ENCODE measurements around the gene NFATC1.

Gene NFATC1

DNA sequence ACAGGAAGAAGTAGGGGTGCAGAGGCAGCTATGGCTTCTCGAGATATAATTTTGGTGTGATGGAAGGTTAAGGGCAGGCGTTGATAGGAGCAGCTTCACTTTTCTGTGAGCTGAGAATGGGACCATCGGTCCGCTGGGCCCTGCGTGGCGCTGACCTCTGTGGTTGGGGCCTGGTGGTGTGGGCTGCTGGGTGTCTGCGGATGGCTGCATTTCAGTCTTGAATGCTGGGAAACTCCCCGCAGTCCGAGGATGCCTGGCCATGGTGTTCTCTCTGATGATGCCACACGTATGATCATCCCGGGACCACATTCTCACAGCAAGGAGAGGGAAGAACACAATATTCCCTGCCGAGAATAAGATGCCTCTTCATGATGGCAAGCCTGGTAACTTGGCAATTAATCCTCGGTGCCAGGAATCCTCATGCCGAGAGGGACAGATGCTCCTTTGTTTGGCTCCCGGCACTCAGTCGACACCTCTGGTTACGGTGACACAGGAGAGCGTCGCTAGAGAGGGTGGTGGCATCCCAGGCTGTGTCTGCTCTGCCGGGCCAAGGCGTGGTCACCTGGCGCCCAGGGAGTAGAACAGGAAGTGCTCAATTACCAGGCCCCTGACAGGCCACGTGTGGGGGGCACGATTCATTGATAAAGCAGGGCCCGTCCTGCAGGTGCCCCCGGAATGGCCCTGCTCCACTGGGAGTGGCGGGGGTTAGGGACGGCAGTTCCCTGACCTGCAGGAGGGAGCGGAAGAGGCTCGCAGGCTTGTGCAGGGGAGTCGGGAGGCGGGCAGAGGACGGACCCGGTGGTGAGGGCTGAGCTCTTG is 164.5 kb downstream of the NFATC1 start:
- no peak for DNase-seq
- in situ Hi-C loops (cut with HindIII; ENCODE audit: low pct_ligation_motif_present, low pct_unique_long_range_greater_than_20kb, low sequenced_read_pairs) = no loop called here

DNA sequence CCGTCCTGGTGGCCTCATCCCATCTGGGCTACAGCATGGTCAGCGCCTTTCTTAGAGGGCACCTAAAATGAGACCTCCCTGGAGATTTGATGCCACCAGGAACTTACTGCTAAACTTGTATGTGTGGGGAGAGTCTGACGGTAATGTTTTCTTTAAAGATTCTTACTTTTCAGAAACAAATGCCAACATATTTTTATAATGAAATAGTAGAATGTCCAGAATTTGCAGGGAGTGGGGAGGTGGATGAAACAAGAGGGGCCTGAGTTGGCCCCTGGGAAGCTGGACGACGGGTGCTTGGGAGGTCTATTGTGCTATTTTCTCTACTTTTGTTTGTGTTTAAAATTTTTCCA is 165.1 kb downstream of the NFATC1 start:
- DNase-seq = no peak
- in situ Hi-C loops (cut with HindIII; ENCODE audit: low pct_ligation_motif_present, low pct_unique_long_range_greater_than_20kb, low sequenced_read_pairs) = no loop called here

DNA sequence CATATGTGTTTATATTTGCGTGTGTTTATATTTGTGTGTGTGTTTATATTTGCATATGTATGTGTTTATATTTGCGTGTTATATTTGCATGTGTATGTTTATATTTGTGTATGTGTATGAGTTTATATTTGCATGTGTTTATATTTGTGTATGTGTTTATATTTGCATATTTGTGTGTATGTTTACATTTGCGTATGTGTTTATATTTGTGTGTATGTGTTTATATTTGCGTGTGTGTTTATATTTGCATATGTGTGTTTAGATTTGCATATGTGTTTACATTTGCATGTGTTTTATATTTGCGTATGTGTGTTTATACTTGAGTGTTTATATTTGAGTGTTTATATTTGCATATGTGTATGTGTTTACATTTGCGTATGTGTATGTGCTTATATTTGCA is 168.2 kb downstream of the NFATC1 start:
- DNase-seq = no peak
- in situ Hi-C loops (cut with HindIII; ENCODE audit: low pct_ligation_motif_present, low pct_unique_long_range_greater_than_20kb, low sequenced_read_pairs) = no loop called here

DNA sequence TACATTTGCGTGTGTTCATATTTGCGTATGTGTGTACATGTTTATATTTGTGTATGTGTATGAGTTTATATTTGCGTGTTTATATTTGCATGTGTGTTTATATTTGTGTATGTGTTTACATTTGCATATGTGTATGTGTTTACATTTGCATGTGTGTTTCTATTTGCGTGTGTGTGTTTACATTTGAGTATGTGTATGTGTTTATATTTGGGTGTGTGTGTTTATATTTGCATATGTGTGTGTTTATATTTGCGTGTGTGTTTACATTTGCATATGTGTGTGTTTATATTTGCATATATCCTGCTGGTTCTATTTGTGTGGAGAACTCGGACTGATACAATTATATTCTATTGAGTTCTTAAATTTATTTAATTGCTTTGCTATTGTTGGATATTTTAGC is 168.7 kb downstream of the NFATC1 start:
- in situ Hi-C loops (cut with HindIII; ENCODE audit: low pct_ligation_motif_present, low pct_unique_long_range_greater_than_20kb, low sequenced_read_pairs) = no loop called here
- no peak for DNase-seq

DNA sequence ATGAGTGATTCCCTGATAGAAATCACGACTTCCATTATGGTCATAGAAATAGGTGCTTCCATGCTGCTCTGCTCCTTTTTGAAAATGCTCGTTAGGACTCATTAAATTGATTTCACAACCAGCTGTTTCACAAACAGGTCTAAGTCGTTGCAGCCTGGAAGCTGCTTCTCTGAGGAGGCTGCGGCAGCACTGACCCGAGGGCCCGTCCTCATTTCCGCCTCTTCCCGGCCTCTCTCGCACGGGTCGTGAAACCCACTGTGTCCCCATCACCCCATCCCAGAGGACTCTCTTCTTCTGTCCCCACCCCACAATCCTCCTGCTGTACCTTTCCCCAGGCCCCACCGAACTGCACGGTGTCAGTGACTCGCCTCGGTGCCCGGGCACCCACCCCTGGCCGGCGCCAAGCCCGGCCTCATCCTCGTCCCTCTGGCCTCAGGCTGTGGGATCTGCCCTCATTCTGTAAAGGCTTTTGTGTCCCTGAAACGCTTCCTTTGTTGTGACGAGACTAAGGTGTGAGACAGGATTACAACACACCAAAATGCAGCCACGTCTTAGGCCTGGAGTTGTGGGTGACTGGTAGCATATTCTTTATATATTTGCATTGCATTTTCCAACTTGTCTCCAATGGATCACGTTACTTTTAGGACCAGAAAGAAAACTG is 171.2 kb downstream of the NFATC1 start:
- in situ Hi-C loops (cut with HindIII; ENCODE audit: low pct_ligation_motif_present, low pct_unique_long_range_greater_than_20kb, low sequenced_read_pairs) = no loop called here
- no peak for DNase-seq

DNA sequence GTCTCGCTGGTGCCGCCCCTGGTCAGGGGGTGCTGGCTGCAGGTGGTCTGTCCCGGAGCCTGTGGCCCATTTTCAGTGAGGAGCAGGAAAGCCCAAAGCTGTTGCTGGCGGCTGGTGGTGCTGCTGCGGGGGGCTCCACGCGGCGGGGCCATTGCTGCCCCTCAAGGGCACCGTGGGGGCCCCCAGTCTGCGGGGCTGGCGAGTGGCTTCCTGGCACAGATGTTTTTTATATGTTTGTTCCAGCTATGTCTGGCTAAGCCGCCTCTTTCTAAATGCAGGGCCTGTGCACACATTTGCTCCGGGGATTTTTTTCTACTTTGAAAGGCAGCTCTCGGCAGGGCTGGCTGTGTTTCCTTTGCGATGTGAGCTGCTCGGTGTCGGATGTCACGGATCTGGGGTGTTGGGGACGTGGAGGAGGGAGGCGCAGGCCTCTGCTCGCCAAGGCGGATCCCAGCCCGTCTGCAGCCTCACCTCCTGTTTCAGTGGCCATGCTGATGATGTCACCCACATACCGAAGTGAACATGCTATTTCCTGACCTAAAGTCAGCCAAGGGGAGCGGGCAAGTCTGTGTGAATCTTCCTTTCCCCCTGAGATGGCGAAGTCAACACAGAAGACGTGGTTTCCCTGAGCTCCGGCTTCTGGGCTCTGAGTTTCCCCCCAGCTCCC is 171.9 kb downstream of the NFATC1 start:
- DNase-seq = no peak
- in situ Hi-C loops (cut with HindIII; ENCODE audit: low pct_ligation_motif_present, low pct_unique_long_range_greater_than_20kb, low sequenced_read_pairs) = no loop called here

DNA sequence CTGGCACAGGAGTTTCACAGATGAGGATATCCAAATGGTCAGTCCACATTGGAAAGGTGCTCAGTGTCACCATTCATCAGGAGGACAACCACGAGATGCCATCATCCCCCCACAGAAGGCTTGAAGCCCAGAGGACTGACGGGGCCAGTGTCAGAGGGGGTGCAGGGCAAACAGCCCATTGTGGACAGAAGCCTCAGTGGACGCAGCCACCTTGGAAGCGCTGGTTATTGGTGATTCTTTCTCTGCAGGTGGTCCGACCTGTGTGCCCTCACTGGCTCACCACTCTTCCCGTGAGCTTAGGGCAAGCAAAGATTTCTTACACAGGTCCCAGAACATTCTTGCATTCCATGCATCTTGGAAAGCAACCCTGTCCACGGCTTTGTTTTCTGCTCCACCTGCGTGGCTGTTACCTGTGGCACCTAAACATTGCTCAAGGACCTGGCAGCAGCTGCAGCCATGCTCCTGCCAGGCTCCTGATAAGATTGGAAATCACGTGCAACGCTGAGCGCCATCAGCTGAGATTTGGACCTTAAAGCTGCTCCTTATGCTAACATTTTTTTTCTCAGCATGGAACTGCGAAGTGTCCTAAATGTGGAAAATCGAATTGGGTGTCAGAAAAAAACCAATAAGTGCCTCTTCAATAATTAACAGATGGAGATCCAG is 172.9 kb downstream of the NFATC1 start:
- DNase-seq = no peak
- in situ Hi-C loops (cut with HindIII; ENCODE audit: low pct_ligation_motif_present, low pct_unique_long_range_greater_than_20kb, low sequenced_read_pairs) = no loop called here

DNA sequence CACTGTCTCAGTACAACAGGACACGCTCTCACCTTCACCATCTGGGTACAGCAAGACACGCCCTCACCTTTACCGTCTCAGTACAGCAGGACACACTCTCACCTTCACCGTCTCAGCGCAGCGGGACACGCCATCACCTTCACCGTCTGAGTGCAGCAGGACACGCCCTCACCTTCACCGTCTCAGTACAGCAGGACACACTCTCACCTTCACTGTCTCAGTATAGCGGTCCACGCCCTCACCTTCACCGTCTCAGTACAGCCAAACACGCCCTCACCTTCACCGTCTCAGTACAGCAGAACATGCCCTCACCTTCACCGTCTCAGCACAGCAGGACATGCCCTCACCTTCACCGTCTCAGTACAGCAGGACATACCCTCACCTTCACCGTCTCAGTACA is 174.0 kb downstream of the NFATC1 start:
- in situ Hi-C loops (cut with HindIII; ENCODE audit: low pct_ligation_motif_present, low pct_unique_long_range_greater_than_20kb, low sequenced_read_pairs) = no loop called here
- no peak for DNase-seq

DNA sequence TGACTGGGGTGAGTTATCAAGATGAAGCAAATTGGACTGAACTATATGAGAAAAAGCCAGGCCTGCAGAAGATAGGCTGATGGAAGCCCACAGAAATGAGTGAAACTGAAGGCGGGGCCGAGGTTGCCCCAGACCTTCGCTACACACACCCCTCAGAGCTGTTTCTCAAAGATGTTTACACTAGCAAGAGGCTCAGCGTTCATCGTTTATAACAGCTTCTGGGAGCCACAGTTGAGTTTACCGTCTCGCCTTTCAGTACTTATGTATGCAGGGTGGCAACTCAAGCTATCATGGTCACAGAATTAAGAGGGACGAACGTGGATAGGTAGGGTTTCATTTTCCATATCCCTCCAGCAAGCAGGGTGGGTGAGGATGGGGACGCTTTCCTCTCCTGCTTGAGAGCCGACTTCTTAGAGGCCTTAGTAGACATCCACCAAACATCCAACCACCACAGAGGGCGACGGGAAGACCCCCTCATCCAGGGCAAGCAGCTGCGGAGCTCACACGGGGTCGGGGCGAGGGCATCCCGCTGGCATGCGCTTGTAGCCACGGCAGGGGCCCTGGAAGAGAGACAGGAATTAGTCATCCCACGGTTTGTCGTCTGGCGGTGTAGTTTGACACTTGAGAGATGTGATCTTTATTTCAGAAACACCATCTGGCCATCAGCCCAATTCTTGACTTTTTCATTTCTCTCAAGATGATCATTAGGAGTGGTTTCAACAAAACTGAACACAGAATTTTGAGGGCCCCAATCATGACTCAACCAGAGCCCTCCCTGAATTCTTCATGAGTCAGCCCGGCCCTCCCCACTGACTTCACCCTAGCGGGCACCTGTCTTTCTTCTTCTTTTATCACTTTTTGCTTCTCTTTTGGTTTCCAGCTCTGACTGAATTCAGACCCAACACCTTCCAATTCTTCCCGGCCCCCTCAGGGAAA is 174.8 kb downstream of the NFATC1 start:
- no peak for DNase-seq
- in situ Hi-C loops (cut with HindIII; ENCODE audit: low pct_ligation_motif_present, low pct_unique_long_range_greater_than_20kb, low sequenced_read_pairs) = no loop called here

DNA sequence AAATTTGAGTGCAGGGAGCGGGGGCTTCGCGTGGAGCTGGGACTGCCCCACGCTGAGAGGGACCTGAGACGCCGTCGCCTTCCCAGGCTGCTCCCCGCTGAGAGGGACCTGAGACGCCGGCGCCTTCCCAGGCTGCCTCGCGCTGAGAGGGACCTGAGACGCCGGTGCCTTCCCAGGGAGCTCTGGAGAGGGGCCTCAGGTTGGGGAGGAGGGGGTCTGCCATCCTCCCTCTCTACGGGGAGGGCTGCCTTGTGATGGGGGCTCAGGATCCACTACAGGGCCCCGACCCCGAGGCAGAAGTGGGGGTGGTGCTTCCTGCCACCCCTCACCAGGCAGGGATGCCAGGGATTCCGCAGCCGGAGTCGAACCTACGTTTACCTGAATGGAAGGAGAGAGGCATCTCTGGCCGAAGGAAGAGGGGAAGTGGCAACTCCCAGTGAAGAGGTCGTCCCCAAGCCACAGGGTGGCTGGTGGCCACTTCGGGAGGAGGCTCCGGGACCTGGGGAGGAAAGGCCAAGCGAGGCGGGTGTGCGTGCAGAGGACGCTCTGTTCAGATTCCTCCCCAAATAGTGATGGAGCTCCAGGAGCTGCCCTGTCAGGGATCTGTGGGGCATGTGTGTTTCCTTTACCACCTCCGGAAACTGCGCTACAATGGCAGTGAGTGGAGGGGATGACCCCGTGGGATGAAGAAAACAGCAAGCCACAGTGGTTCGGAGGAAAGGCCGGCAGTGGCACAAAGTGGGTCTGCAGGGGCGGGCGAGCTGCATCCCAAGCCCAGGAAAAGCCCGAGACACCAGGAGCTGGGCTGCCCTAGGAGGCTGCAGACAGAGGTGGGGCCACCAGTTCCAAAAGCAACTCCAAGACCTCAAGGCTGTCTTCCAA is 175.7 kb downstream of the NFATC1 start:
- no peak for DNase-seq
- in situ Hi-C loops (cut with HindIII; ENCODE audit: low pct_ligation_motif_present, low pct_unique_long_range_greater_than_20kb, low sequenced_read_pairs) = no loop called here

DNA sequence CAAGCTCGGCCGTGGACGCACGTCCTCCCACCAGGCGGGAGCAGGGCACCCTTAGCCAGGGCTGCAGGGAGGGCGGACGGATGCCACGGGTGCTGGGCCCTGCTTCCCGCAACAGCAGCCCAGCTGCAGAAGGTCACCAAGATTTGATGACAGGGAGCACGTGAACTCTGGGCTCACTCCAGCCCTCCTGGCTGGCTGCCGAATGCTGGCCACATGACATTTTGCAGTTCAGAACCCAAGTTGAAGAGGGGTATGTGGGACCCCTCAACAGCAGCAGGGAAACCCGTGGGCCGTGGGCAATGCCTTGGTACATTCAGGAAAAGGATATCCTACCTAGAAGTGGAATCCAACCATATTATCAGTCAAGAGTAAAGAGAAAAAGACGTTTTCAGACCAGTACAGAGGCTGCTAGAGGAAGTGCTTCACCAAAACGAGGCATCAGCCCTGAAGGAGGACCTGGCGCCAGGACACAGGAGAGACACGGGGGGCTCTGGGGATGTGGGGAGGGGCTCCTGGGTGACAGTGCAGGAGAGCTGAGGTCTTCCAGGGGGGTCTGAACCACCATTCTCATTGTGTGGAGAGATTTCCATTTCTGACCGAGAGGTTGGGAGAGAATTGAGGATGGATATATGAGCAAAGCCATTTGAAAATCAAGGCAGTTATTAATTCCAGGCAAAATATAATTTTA is 176.5 kb downstream of the NFATC1 start:
- in situ Hi-C loops (cut with HindIII; ENCODE audit: low pct_ligation_motif_present, low pct_unique_long_range_greater_than_20kb, low sequenced_read_pairs) = no loop called here
- DNase-seq = no peak

DNA sequence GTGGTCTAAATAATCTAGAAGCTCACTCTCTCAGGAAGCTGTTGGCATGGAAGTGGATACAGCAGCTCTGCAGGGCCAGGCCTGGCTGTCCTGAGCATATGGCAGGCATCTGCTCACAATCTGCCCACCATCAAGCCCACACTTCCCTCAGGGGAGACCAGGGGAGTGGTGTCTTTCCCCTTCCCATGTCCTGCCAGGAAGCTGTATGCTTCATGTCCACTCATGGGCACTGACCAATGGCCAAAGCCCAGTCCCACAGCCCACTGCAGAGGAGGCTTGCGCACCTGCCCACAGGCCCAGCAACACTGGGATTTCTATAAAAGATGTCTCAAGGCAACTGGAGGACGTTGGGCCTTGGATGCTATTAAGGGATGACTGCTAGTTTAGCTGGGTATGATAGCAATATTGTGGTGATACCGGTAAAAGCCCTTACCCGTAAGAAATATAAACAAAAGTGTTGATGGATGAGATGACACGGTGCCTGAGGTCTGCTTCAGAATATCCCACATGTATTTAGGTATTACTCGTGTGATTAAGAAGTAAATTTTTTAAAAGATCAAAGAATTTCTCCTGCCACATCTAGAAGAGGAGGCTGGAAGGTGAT is 177.2 kb downstream of the NFATC1 start:
- no peak for DNase-seq
- in situ Hi-C loops (cut with HindIII; ENCODE audit: low pct_ligation_motif_present, low pct_unique_long_range_greater_than_20kb, low sequenced_read_pairs) = no loop called here

DNA sequence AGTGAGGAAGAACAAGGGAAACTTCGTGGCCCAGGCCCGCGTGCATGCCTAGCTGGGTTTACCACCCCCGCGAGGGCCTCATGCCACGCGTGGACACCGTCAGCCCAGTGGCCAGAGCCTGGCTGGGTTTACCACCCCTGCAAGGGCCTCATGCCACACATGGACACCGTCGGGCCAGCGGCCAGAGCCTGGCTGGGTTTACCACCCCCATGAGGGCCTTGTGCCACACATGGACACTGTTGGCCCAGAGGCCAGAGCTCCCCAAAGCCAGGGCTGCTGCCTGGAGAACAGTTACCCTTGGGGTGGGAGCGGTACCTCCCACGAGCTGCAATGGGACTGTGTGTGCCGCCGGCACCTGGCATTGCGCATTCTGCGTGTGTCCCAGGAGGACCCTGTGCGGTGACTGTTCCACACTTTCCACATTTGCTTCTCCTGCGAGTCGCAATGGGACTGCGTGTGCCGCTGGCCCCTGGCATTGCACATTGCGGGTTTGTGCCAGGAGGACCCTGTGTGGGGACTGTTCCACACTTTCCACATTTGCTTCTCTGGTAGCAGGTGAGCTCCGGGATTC is 178.3 kb downstream of the NFATC1 start:
- in situ Hi-C loops (cut with HindIII; ENCODE audit: low pct_ligation_motif_present, low pct_unique_long_range_greater_than_20kb, low sequenced_read_pairs) = no loop called here
- DNase-seq = no peak

DNA sequence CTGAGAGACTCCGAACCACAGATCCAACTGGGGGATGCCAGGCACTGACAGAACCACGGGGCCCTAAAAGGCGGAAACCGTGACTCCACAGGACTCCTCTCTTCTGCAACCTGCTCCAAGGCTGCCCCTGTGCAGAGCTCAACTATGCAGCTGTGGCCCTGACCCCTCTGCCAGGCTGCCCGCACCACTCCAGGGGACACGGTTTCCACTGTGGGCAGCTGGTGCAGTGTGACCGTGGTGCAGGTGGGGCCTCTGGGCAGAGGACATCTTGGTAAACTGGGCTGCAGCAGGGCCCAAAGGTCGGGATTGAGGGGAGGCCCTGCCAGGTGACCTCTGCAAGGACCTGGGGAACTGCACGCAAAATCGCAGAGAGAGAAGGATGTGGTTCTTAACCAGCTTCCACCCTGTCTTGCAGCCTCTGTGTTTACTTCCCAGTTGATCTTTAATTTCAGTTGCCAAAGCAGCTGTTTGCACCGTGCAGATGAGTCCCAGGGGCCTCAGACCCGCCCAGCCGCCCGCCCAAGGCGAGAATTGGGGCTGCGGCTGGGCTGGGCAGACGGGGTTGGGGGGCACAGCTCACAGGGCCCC is 179.3 kb downstream of the NFATC1 start:
- in situ Hi-C loops (cut with HindIII; ENCODE audit: low pct_ligation_motif_present, low pct_unique_long_range_greater_than_20kb, low sequenced_read_pairs) = no loop called here
- DNase-seq = no peak

DNA sequence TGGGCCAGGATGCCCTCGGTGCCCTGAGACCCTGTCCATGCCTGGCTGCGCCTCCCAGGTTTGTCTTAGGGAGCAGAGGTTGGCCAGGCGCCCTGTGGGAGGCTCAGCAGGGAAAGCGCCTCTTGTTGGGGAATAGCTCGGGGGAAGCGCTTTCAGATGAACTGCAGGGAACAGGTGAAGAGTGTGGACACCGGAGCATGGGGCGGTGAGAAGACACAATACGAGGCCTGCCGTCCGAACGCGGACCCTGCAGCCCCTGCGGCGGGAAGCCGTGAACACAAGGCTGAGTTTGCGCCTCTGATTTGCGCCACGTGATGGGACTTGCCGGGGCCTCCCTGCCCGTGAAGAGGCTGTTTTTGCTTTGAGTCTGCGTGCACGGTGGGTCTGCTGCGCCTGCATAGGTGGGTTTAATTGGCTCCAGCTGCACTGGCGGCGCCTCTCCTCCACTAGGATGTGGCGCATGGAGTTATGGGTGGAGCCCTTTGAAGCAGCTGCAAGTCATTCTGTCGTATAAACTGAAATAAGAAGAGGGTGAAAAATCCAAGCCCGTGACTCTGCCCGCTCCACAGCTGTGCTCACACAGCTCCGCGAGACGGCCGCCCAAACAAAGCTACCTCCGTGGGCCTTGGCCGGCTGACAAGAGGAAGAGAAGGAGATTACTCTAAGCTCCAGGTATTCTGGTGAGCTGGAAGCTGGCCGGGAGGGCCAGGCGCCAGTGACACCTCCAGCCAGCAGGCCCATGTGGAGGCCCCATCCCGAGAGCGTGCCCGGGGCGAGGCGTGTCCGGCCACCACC is 180.4 kb downstream of the NFATC1 start:
- in situ Hi-C loops (cut with HindIII; ENCODE audit: low pct_ligation_motif_present, low pct_unique_long_range_greater_than_20kb, low sequenced_read_pairs) = no loop called here
- no peak for DNase-seq

All from ACHN (cell line).